WTC11 (cell line): ENCODE measurements around the gene ASTN2. TPM values are rescaled to one million over a fixed set of nuclear protein-coding genes. Genes with fewer than 3 reads are reported as not detected.

Experiments
- ATAC-seq: fragments of 200-7000 bp; cut with Tn5 transposase; 2 replicates; pipeline ENCODE4 v1.10.0; 2021; ENCODE audit warnings: mild to moderate bottlenecking, moderate library complexity
- CTCF ChIA-PET: fragments of 300-600 bp; sonication (Branson Sonifier 250); formaldehyde crosslinking; loops from one replicate; lab custom pipeline; 2021; ENCODE audit warnings: antibody characterized with exemption; lab: Charles Lee
- POLR2A ChIA-PET: fragments of 350-600 bp; sonication (Branson Sonifier 250); formaldehyde crosslinking; loops from one replicate; lab custom pipeline; 2021; ENCODE audit warnings: antibody characterized with exemption; lab: Charles Lee
- DNase-seq: peaks from one replicate; pipeline ENCODE4 v3.0.0; 2021; ENCODE audit warnings: low spot score
- H3K27ac Mint-ChIP-seq: 2 replicates; pipeline ENCODE4 v1.8.0; 2021; ENCODE audit warnings: mixed read lengths
- H3K27me3 Mint-ChIP-seq: 2 replicates; pipeline ENCODE4 v1.8.0; 2021; ENCODE audit warnings: low read depth, mild to moderate bottlenecking, moderate library complexity, mixed read lengths
- H3K36me3 Mint-ChIP-seq: 2 replicates; pipeline ENCODE4 v1.8.0; 2021; ENCODE audit warnings: mixed read lengths
- H3K4me1 Mint-ChIP-seq: 2 replicates; pipeline ENCODE4 v1.8.0; 2022; ENCODE audit warnings: mixed read lengths
- H3K4me3 Mint-ChIP-seq: 2 replicates; pipeline ENCODE4 v1.8.0; 2021; ENCODE audit warnings: mild to moderate bottlenecking, moderate library complexity, mixed read lengths
- H3K9me3 Mint-ChIP-seq: 2 replicates; pipeline ENCODE4 v1.8.0; 2021; ENCODE audit warnings: mixed read lengths
- CREB1 ChIP-seq: sonication (generic); formaldehyde crosslinking; IDR thresholded peaks from 2 replicates; pipeline ENCODE4 v1.8.0; 2023; ENCODE audit warnings: mild to moderate bottlenecking, missing genetic modification reagents
- FOXJ3 ChIP-seq: sonication (generic); formaldehyde crosslinking; IDR thresholded peaks from 2 replicates; pipeline ENCODE4 v1.9.0; 2021; ENCODE audit warnings: missing genetic modification reagents, mild to moderate bottlenecking, borderline replicate concordance
- GABPB1 ChIP-seq: sonication (generic); formaldehyde crosslinking; IDR thresholded peaks from 2 replicates; pipeline ENCODE4 v1.8.1; 2023; ENCODE audit warnings: mild to moderate bottlenecking, missing genetic modification reagents
- MXD4 ChIP-seq: fragments of 250-450 bp; sonication (Bioruptor Pico); IDR thresholded peaks from 2 replicates; pipeline ENCODE4 v1.8.0; 2021; ENCODE audit warnings: mild to moderate bottlenecking, moderate library complexity, borderline replicate concordance
- NR2C2 ChIP-seq: sonication (generic); formaldehyde crosslinking; IDR thresholded peaks from 2 replicates; pipeline ENCODE4 v1.8.0; 2022; ENCODE audit warnings: mild to moderate bottlenecking, missing genetic modification reagents
- SMAD4 ChIP-seq: sonication (generic); formaldehyde crosslinking; IDR thresholded peaks from 2 replicates; pipeline ENCODE4 v1.8.0; 2022; ENCODE audit warnings: mild to moderate bottlenecking, missing genetic modification reagents
- SOX15 ChIP-seq: fragments of 250-450 bp; sonication (Bioruptor Pico); IDR thresholded peaks from 2 replicates; pipeline ENCODE4 v1.9.0; 2021; ENCODE audit warnings: mild to moderate bottlenecking
- ZNF121 ChIP-seq: sonication (generic); formaldehyde crosslinking; IDR thresholded peaks from 2 replicates; pipeline ENCODE4 v1.8.0; 2023; ENCODE audit warnings: missing genetic modification reagents
- ZNF219 ChIP-seq: sonication (generic); formaldehyde crosslinking; IDR thresholded peaks from 2 replicates; pipeline ENCODE4 v1.8.0; 2023; ENCODE audit warnings: missing genetic modification reagents, mild to moderate bottlenecking, borderline replicate concordance
- ZNF263 ChIP-seq: sonication (generic); formaldehyde crosslinking; IDR thresholded peaks from 2 replicates; pipeline ENCODE4 v1.8.1; 2022; ENCODE audit warnings: low read depth, mild to moderate bottlenecking, moderate library complexity, missing genetic modification reagents
- ZNF416 ChIP-seq: fragments of 250-450 bp; sonication (Bioruptor Pico); IDR thresholded peaks from 2 replicates; pipeline ENCODE4 v1.9.0; 2021; ENCODE audit warnings: mild to moderate bottlenecking, inconsistent platforms
- total RNA-seq: library from RNA; stranded (reverse); gene quantifications from 3 replicates; pipeline ENCODE4 v1.2.3, GENCODE V29; 2021
- TF ChIP-seq, protein P1 (sequence below): sonication (generic); formaldehyde crosslinking; IDR thresholded peaks from 2 replicates; pipeline ENCODE4 v1.8.1; 2023; ENCODE audit warnings: mild to moderate bottlenecking, missing genetic modification reagents
- TF ChIP-seq, protein P2 (sequence below): fragments of 200-600 bp; IDR thresholded peaks from 2 replicates; pipeline ENCODE4 v1.8.0; 2022; ENCODE audit warnings: antibody characterized with exemption
- TF ChIP-seq, protein P3 (sequence below): sonication (generic); formaldehyde crosslinking; IDR thresholded peaks from 2 replicates; pipeline ENCODE4 v1.8.1; 2023; ENCODE audit warnings: mild to moderate bottlenecking, missing genetic modification reagents, borderline replicate concordance
- TF ChIP-seq, protein P4 (sequence below): sonication (generic); formaldehyde crosslinking; IDR thresholded peaks from 2 replicates; pipeline ENCODE4 v1.8.1; 2023; ENCODE audit warnings: mild to moderate bottlenecking, missing genetic modification reagents, moderate library complexity
- TF ChIP-seq, protein P5 (sequence below): fragments of 250-450 bp; sonication (Bioruptor Pico); conservative IDR thresholded peaks from 2 replicates; pipeline ENCODE4 v1.9.0; 2021; ENCODE audit warnings: mild to moderate bottlenecking
- TF ChIP-seq, protein P6 (sequence below): fragments of 250-450 bp; sonication (Bioruptor Pico); IDR thresholded peaks from 2 replicates; pipeline ENCODE4 v1.9.0; 2021; ENCODE audit warnings: mild to moderate bottlenecking
- TF ChIP-seq, protein P7 (sequence below): sonication (generic); formaldehyde crosslinking; IDR thresholded peaks from 2 replicates; pipeline ENCODE4 v1.8.0; 2022; ENCODE audit warnings: mild to moderate bottlenecking, missing genetic modification reagents
- TF ChIP-seq, protein P8 (sequence below): sonication (generic); formaldehyde crosslinking; IDR thresholded peaks from 2 replicates; pipeline ENCODE4 v1.8.0; 2022; ENCODE audit warnings: mild to moderate bottlenecking, missing genetic modification reagents
- TF ChIP-seq, protein P9 (sequence below): fragments of 250-450 bp; sonication (Bioruptor Pico); IDR thresholded peaks from 2 replicates; pipeline ENCODE4 v1.9.0; 2021; ENCODE audit warnings: moderate library complexity, mild to moderate bottlenecking, inconsistent platforms, borderline replicate concordance

ASTN2 gene
- total RNA-seq, 1 experiment from 2014 or later = 16.2 TPM

DNA sequence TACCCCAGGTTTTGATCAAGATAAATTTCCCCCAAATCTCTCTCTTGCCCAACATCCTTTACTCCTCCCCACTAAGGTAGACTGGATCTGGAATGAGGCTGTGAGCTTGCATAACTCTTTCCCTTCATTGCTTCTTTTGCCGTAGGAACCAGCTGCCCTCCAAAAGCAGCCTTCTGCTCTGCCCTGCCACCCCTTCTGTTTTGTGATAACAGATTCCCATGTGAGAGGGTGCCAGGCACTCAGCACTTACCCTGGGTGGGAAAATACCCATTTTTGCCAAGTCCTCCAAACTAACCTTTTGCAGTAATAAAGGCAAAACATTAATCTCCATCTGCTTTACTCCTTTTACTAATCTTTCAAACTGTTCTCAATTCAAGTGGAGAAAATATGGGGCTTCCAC, 182.6 kb downstream of the ASTN2 start:
- Mint-ChIP-seq H3K36me3 (no peaks in the 10 kb centered on the region), H3K9me3 (no peaks in the 10 kb centered on the region), H3K27me3 (no peaks in the 10 kb centered on the region), H3K4me3 (no peak overlapping the region), H3K4me1 (peaks cover 4% of the 10 kb centered on the region; the same call in 1 of the 2 replicates), H3K27ac (no peak overlapping the region)
- no peak for DNase-seq
- TF ChIP-seq, protein P1, sequence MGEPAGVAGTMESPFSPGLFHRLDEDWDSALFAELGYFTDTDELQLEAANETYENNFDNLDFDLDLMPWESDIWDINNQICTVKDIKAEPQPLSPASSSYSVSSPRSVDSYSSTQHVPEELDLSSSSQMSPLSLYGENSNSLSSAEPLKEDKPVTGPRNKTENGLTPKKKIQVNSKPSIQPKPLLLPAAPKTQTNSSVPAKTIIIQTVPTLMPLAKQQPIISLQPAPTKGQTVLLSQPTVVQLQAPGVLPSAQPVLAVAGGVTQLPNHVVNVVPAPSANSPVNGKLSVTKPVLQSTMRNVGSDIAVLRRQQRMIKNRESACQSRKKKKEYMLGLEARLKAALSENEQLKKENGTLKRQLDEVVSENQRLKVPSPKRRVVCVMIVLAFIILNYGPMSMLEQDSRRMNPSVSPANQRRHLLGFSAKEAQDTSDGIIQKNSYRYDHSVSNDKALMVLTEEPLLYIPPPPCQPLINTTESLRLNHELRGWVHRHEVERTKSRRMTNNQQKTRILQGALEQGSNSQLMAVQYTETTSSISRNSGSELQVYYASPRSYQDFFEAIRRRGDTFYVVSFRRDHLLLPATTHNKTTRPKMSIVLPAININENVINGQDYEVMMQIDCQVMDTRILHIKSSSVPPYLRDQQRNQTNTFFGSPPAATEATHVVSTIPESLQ = no peak
- TF ChIP-seq ZNF219 = no peak
- TF ChIP-seq, protein P2, sequence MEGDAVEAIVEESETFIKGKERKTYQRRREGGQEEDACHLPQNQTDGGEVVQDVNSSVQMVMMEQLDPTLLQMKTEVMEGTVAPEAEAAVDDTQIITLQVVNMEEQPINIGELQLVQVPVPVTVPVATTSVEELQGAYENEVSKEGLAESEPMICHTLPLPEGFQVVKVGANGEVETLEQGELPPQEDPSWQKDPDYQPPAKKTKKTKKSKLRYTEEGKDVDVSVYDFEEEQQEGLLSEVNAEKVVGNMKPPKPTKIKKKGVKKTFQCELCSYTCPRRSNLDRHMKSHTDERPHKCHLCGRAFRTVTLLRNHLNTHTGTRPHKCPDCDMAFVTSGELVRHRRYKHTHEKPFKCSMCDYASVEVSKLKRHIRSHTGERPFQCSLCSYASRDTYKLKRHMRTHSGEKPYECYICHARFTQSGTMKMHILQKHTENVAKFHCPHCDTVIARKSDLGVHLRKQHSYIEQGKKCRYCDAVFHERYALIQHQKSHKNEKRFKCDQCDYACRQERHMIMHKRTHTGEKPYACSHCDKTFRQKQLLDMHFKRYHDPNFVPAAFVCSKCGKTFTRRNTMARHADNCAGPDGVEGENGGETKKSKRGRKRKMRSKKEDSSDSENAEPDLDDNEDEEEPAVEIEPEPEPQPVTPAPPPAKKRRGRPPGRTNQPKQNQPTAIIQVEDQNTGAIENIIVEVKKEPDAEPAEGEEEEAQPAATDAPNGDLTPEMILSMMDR = no peak
- TF ChIP-seq, protein P3, sequence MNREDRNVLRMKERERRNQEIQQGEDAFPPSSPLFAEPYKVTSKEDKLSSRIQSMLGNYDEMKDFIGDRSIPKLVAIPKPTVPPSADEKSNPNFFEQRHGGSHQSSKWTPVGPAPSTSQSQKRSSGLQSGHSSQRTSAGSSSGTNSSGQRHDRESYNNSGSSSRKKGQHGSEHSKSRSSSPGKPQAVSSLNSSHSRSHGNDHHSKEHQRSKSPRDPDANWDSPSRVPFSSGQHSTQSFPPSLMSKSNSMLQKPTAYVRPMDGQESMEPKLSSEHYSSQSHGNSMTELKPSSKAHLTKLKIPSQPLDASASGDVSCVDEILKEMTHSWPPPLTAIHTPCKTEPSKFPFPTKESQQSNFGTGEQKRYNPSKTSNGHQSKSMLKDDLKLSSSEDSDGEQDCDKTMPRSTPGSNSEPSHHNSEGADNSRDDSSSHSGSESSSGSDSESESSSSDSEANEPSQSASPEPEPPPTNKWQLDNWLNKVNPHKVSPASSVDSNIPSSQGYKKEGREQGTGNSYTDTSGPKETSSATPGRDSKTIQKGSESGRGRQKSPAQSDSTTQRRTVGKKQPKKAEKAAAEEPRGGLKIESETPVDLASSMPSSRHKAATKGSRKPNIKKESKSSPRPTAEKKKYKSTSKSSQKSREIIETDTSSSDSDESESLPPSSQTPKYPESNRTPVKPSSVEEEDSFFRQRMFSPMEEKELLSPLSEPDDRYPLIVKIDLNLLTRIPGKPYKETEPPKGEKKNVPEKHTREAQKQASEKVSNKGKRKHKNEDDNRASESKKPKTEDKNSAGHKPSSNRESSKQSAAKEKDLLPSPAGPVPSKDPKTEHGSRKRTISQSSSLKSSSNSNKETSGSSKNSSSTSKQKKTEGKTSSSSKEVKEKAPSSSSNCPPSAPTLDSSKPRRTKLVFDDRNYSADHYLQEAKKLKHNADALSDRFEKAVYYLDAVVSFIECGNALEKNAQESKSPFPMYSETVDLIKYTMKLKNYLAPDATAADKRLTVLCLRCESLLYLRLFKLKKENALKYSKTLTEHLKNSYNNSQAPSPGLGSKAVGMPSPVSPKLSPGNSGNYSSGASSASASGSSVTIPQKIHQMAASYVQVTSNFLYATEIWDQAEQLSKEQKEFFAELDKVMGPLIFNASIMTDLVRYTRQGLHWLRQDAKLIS = no peak
- TF ChIP-seq, protein P4, sequence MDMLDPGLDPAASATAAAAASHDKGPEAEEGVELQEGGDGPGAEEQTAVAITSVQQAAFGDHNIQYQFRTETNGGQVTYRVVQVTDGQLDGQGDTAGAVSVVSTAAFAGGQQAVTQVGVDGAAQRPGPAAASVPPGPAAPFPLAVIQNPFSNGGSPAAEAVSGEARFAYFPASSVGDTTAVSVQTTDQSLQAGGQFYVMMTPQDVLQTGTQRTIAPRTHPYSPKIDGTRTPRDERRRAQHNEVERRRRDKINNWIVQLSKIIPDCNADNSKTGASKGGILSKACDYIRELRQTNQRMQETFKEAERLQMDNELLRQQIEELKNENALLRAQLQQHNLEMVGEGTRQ (CRISPR knock-in tag) = no peak
- TF ChIP-seq, protein P5, sequence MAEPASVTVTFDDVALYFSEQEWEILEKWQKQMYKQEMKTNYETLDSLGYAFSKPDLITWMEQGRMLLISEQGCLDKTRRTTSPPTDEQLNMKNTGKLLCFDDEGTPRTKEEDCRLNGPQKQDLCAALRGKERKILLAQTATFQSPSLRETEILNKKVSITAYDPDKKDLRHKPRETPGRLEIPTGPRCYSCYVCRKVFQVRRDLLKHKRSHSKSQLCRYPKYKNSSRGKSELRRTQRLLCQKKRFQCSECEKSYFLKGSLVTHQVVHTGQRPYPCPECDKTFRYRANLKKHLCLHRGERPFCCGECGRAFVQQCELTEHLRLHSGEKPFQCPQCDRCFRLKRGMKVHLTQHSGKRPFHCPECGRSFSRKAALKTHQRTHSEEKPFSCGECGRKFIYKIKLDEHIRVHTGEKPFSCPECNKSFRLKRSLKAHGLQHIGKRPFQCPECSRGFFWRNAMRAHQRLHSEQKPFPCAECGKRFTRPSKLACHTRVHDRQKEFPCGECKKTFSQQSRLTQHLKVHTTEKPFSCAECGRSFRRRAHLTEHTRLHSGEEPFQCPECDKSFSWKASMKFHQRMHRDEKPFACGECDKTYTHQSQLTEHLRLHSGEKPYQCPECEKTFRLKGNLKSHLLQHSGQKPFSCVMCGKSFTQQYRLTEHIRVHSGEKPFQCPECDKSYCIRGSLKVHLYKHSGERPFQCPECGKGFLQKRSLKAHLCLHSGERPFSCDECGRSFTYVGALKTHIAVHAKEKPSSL (CRISPR knock-in tag) = no peak
- TF ChIP-seq NR2C2 (CRISPR knock-in tag) = no peak
- TF ChIP-seq, protein P6, sequence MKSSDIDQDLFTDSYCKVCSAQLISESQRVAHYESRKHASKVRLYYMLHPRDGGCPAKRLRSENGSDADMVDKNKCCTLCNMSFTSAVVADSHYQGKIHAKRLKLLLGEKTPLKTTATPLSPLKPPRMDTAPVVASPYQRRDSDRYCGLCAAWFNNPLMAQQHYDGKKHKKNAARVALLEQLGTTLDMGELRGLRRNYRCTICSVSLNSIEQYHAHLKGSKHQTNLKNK = no peak
- CTCF ChIA-PET = interaction anchor here (2.2 kb wide), 1 partner anchor 179 kb away, joined by 12 read pairs; no protein-coding TSS in a partner anchor
- POLR2A ChIA-PET = no interaction called here
- no peak for ATAC-seq

DNA sequence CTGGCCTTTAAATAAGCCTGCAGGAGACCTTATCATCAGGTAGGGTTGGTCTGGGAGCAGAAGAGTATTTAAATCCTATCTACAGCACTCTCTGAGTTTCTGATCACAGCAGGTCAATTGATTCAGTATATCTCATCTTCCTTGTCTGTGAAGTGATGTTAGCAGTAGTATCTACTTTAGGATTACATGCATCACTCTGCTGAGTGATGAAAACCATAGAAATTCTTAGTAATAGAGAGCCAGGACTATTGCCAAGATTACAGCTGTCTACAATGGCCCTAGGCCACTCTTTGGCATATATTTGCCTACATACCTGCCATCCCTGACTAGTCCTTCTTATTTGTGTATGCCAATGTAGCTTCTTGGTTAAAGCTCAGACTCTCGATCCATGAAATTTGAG, 183.8 kb downstream of the ASTN2 start:
- ChIA-PET POLR2A (no interaction called here), CTCF (interaction anchor here (1.1 to 2.2 kb wide), 2 partner anchors 181 to 182 kb away, joined by 4 to 12 read pairs; no protein-coding TSS in a partner anchor)
- Mint-ChIP-seq H3K27me3 (no peaks in the 10 kb centered on the region), H3K4me3 (no peak overlapping the region), H3K36me3 (no peaks in the 10 kb centered on the region), H3K4me1 (peaks cover 4% of the 10 kb centered on the region; the same call in 1 of the 2 replicates), H3K27ac (no peak overlapping the region), H3K9me3 (no peaks in the 10 kb centered on the region)
- DNase-seq (no peak), ATAC-seq (no peak)
- TF ChIP-seq, protein P7, sequence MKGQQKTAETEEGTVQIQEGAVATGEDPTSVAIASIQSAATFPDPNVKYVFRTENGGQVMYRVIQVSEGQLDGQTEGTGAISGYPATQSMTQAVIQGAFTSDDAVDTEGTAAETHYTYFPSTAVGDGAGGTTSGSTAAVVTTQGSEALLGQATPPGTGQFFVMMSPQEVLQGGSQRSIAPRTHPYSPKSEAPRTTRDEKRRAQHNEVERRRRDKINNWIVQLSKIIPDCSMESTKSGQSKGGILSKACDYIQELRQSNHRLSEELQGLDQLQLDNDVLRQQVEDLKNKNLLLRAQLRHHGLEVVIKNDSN (CRISPR knock-in tag) = no peak
- TF ChIP-seq, protein P8, sequence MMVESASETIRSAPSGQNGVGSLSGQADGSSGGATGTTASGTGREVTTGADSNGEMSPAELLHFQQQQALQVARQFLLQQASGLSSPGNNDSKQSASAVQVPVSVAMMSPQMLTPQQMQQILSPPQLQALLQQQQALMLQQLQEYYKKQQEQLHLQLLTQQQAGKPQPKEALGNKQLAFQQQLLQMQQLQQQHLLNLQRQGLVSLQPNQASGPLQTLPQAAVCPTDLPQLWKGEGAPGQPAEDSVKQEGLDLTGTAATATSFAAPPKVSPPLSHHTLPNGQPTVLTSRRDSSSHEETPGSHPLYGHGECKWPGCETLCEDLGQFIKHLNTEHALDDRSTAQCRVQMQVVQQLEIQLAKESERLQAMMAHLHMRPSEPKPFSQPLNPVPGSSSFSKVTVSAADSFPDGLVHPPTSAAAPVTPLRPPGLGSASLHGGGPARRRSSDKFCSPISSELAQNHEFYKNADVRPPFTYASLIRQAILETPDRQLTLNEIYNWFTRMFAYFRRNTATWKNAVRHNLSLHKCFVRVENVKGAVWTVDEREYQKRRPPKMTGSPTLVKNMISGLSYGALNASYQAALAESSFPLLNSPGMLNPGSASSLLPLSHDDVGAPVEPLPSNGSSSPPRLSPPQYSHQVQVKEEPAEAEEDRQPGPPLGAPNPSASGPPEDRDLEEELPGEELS (CRISPR knock-in tag) = no peak
- TF ChIP-seq, protein P9, sequence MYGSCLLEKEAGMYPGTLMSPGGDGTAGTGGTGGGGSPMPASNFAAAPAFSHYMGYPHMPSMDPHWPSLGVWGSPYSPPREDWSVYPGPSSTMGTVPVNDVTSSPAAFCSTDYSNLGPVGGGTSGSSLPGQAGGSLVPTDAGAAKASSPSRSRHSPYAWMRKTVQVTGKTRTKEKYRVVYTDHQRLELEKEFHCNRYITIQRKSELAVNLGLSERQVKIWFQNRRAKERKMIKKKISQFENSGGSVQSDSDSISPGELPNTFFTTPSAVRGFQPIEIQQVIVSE = no peak
- TF ChIP-seq ZNF416 (CRISPR knock-in tag) (no peak), CREB1 (CRISPR knock-in tag) (no peak), ZNF263 (CRISPR knock-in tag) (no peak), SOX15 (CRISPR knock-in tag) (no peak), MXD4 (CRISPR knock-in tag) (no peak), FOXJ3 (CRISPR knock-in tag) (no peak), GABPB1 (CRISPR knock-in tag) (no peak), ZNF121 (no peak), SMAD4 (CRISPR knock-in tag) (no peak)
- TF ChIP-seq, protein P6 = no peak
